IMR-90 (cell line): ENCODE data around the gene DPP6. TPM values are rescaled to one million over a fixed set of nuclear protein-coding genes. Genes with fewer than 3 reads are reported as not detected.

ENCODE experiments used
- ATAC-seq: fragments of 200-7000 bp; cut with Tn5 transposase; 2 replicates; pipeline ENCODE4 v1.9.1; 2020; ENCODE audit warnings: low read depth, mild to moderate bottlenecking, moderate library complexity
- BruUV-seq: library from RNA; stranded (reverse); fragments of 400-500 nt; replicated peaks from 2 replicates; lab custom pipeline; 2021; lab: Mats Ljungman, UMichigan
- CTCF ChIA-PET: fragments of 300-600 bp; formaldehyde crosslinking; extraction: SDS; loops from one replicate; lab custom pipeline; 2021; ENCODE audit warnings: antibody characterized with exemption; lab: Yijun Ruan, JAX
- POLR2A ChIA-PET: fragments of 300-600 bp; sonication (Branson Sonifier 250); formaldehyde crosslinking; loops from one replicate; lab custom pipeline; 2022; ENCODE audit warnings: antibody characterized with exemption; ENCODE audit not compliant: unreplicated experiment; lab: Charles Lee
- DNase-seq: peaks from one replicate; pipeline ENCODE4 v3.0.0; 2013
- H2AFZ ChIP-seq: replicated peaks from 2 replicates; pipeline ENCODE3; 2013; ENCODE audit warnings: low read length, mild to moderate bottlenecking; ENCODE audit not compliant: poor library complexity
- H2AK5ac ChIP-seq: 2 replicates; pipeline ENCODE4 v1.6.1; 2013; ENCODE audit warnings: low read depth, low read length, inconsistent platforms
- H2AK9ac ChIP-seq: replicated peaks from 2 replicates; pipeline ENCODE3; 2013; ENCODE audit warnings: mild to moderate bottlenecking, low read depth, low read length, moderate library complexity; ENCODE audit not compliant: poor library complexity
- H2BK120ac ChIP-seq: 2 replicates; pipeline ENCODE4 v1.6.1; 2013; ENCODE audit warnings: low read depth, low read length, inconsistent platforms
- H2BK15ac ChIP-seq: 3 replicates; pipeline ENCODE4 v1.6.1; 2013; ENCODE audit warnings: low read depth, low read length, inconsistent platforms
- H2BK20ac ChIP-seq: 2 replicates; pipeline ENCODE4 v1.6.1; 2013; ENCODE audit warnings: low read depth, mild to moderate bottlenecking, inconsistent platforms, low read length, moderate library complexity
- H2BK5ac ChIP-seq: 2 replicates; pipeline ENCODE4 v1.6.1; 2013; ENCODE audit warnings: mild to moderate bottlenecking, low read depth, low read length, inconsistent platforms; ENCODE audit not compliant: poor library complexity, severe bottlenecking
- H3K14ac ChIP-seq: replicated peaks from 2 replicates; pipeline ENCODE4 v1.6.1; 2013; ENCODE audit warnings: low read depth, low read length, inconsistent platforms
- H3K18ac ChIP-seq: 2 replicates; pipeline ENCODE4 v1.6.1; 2013; ENCODE audit warnings: low read depth, low read length, control low read depth
- H3K23ac ChIP-seq: 2 replicates; pipeline ENCODE4 v1.6.1; 2013; ENCODE audit warnings: low read depth, low read length, inconsistent platforms
- H3K27ac ChIP-seq: 2 replicates; pipeline ENCODE4 v1.5.1; 2013; ENCODE audit warnings: mild to moderate bottlenecking, control low read depth, low read length; ENCODE audit not compliant: insufficient read depth
- H3K27me3 ChIP-seq: 2 replicates; pipeline ENCODE4 v1.6.1; 2013; ENCODE audit warnings: low read length; ENCODE audit not compliant: control insufficient read depth, insufficient read depth
- H3K36me3 ChIP-seq: 2 replicates; pipeline ENCODE4 v1.6.1; 2013; ENCODE audit warnings: low read length, mixed read lengths; ENCODE audit not compliant: control insufficient read depth, insufficient read depth
- H3K4ac ChIP-seq: 2 replicates; pipeline ENCODE4 v1.6.1; 2013; ENCODE audit warnings: low read depth, low read length, inconsistent platforms
- H3K4me1 ChIP-seq: 2 replicates; pipeline ENCODE4 v1.6.1; 2013; ENCODE audit warnings: low read length, mixed read lengths; ENCODE audit not compliant: control insufficient read depth, insufficient read depth
- H3K4me2 ChIP-seq: 2 replicates; pipeline ENCODE4 v1.6.1; 2013; ENCODE audit warnings: low read depth, mild to moderate bottlenecking, control low read depth, low read length, moderate library complexity
- H3K4me3 ChIP-seq: 2 replicates; pipeline ENCODE4 v1.5.1; 2013; ENCODE audit warnings: low read depth, mild to moderate bottlenecking, control low read depth, low read length, moderate library complexity; ENCODE audit not compliant: insufficient read depth
- H3K56ac ChIP-seq: 2 replicates; pipeline ENCODE4 v1.6.1; 2013; ENCODE audit warnings: low read length, inconsistent platforms; ENCODE audit not compliant: insufficient read depth; ENCODE audit errors: extremely low read depth
- H3K79me1 ChIP-seq, 2 experiments: 2 replicates each; pipeline ENCODE4 v1.6.1; 2013; ENCODE audit warnings: low read length in 2 of 2, inconsistent platforms in 1 of 2, low read depth in 1 of 2
- H3K9ac ChIP-seq: 2 replicates; pipeline ENCODE4 v1.6.1; 2013; ENCODE audit warnings: low read depth, low read length, control low read depth
- H3K9me1 ChIP-seq: 2 replicates; pipeline ENCODE4 v1.6.1; 2013; ENCODE audit warnings: low read length, inconsistent platforms; ENCODE audit not compliant: insufficient read depth
- H3K9me3 ChIP-seq: 2 replicates; pipeline ENCODE4 v1.6.1; 2013; ENCODE audit warnings: low read length; ENCODE audit not compliant: control insufficient read depth, insufficient read depth
- H4K20me1 ChIP-seq: 2 replicates; pipeline ENCODE4 v1.6.1; 2013; ENCODE audit warnings: low read length, inconsistent platforms; ENCODE audit not compliant: insufficient read depth
- H4K5ac ChIP-seq: 2 replicates; pipeline ENCODE4 v1.6.1; 2013; ENCODE audit warnings: mild to moderate bottlenecking, low read depth, low read length, control low read depth
- H4K8ac ChIP-seq, 2 experiments: 2 replicates each; pipeline ENCODE4 v1.6.1; 2013; ENCODE audit warnings: low read depth in 2 of 2, low read length in 2 of 2, control low read depth in 1 of 2, inconsistent platforms in 1 of 2
- H4K91ac ChIP-seq: 2 replicates; pipeline ENCODE4 v1.6.1; 2013; ENCODE audit warnings: low read depth, low read length, inconsistent platforms; ENCODE audit not compliant: insufficient read depth
- BHLHE40 ChIP-seq: fragments of 150-350 bp; IDR thresholded peaks from 2 replicates; pipeline ENCODE4 v1.6.1; 2016; ENCODE audit warnings: mild to moderate bottlenecking, low read depth, low read length
- CEBPB ChIP-seq: IDR thresholded peaks from 2 replicates; pipeline ENCODE4 v1.6.1; 2012; ENCODE audit warnings: low read depth, low read length, improper control_type of control experiment
- CHD1 ChIP-seq: IDR thresholded peaks from 2 replicates; pipeline ENCODE4 v1.6.1; 2012; ENCODE audit warnings: low read depth, low read length, improper control_type of control experiment
- CTCF ChIP-seq: conservative IDR thresholded peaks from 2 replicates; pipeline ENCODE4 v1.5.1; 2012; ENCODE audit warnings: mild to moderate bottlenecking, low read depth, low read length, improper control_type of control experiment
- ELK1 ChIP-seq: fragments of 150-350 bp; IDR thresholded peaks from 2 replicates; pipeline ENCODE4 v1.6.1; 2016; ENCODE audit warnings: low read depth, mild to moderate bottlenecking, low read length, moderate library complexity, borderline replicate concordance
- FOS ChIP-seq: fragments of 150-350 bp; IDR thresholded peaks from 2 replicates; pipeline ENCODE4 v1.6.1; 2016; ENCODE audit warnings: low read depth, low read length
- MAFK ChIP-seq: IDR thresholded peaks from 2 replicates; pipeline ENCODE4 v1.6.1; 2012; ENCODE audit warnings: low read depth, low read length, improper control_type of control experiment
- MAZ ChIP-seq: IDR thresholded peaks from 2 replicates; pipeline ENCODE4 v1.6.1; 2012; ENCODE audit warnings: low read depth, mild to moderate bottlenecking, low read length, improper control_type of control experiment, moderate library complexity, borderline replicate concordance
- MXI1 ChIP-seq: IDR thresholded peaks from 2 replicates; pipeline ENCODE4 v1.6.1; 2012; ENCODE audit warnings: low read depth, mild to moderate bottlenecking, low read length, moderate library complexity, borderline replicate concordance
- NFE2L2 ChIP-seq: fragments of 150-350 bp; IDR thresholded peaks from 2 replicates; pipeline ENCODE4 v1.6.1; 2016; ENCODE audit warnings: low read depth, mild to moderate bottlenecking, low read length
- POLR2A ChIP-seq: IDR thresholded peaks from 2 replicates; pipeline ENCODE4 v1.6.1; 2012; ENCODE audit warnings: mild to moderate bottlenecking, low read depth, low read length
- RAD21 ChIP-seq: IDR thresholded peaks from 2 replicates; pipeline ENCODE4 v1.6.1; 2012; ENCODE audit warnings: low read length, improper control_type of control experiment
- RCOR1 ChIP-seq: IDR thresholded peaks from 2 replicates; pipeline ENCODE4 v1.6.1; 2012; ENCODE audit warnings: mild to moderate bottlenecking, low read length, improper control_type of control experiment; ENCODE audit not compliant: insufficient replicate concordance
- RFX5 ChIP-seq: IDR thresholded peaks from 2 replicates; pipeline ENCODE4 v1.8.0; 2012; ENCODE audit warnings: low read depth, mild to moderate bottlenecking, low read length, moderate library complexity
- SMC3 ChIP-seq: fragments of 150-350 bp; IDR thresholded peaks from 2 replicates; pipeline ENCODE4 v1.6.1; 2016; ENCODE audit warnings: low read depth, mild to moderate bottlenecking, antibody characterized with exemption, low read length, moderate library complexity
- USF2 ChIP-seq: fragments of 150-350 bp; IDR thresholded peaks from 2 replicates; pipeline ENCODE4 v1.6.1; 2017; ENCODE audit warnings: mild to moderate bottlenecking, antibody characterized with exemption, low read length, low read depth
- WGBS, 2 experiments: methylation state at CpG; one replicate each; pipeline versions ENCODE4 v1.1.5 to v1.1.7; 2013; ENCODE audit warnings: missing lambda C conversion rate in 2 of 2; ENCODE audit not compliant: insufficient read length in 1 of 2; ENCODE audit errors: extremely low coverage in 2 of 2; 5-methylcytosine and 5-hydroxymethylcytosine counted together
- dilution Hi-C: fragments of 300-500 bp; cut with HindIII; formaldehyde crosslinking; loops from one replicate; pipeline ENCODE4 v1.14.3; 2018; ENCODE audit warnings: low sequenced_read_pairs; ENCODE audit not compliant: unreplicated experiment
- in situ Hi-C: fragments of 300-500 bp; cut with MboI; formaldehyde crosslinking; loops from 3 replicates; pipeline ENCODE4 v1.14.3; 2019; ENCODE audit warnings: low sequenced_read_pairs, inconsistent platforms, mixed read lengths
- intact Hi-C: fragments of 100-400 bp; cut with micrococcal nuclease; formaldehyde crosslinking; loops from 2 replicates; pipeline ENCODE4 v1.10.0; 2022
- polyA plus RNA-seq, 3 experiments: library from polyadenylated mRNA; depleted of rRNA; stranded (reverse); fragments of >200 nt; gene quantifications; 2 replicates each; pipeline ENCODE4 v1.2.3, GENCODE V29; 2012; ENCODE audit warnings: low replicate concordance in 1 of 3
- total RNA-seq: library from RNA; depleted of rRNA; stranded (reverse); fragments of >200 nt; gene quantifications from 2 replicates; pipeline ENCODE4 v1.2.3, GENCODE V29; 2012

The DPP6 gene
- total and polyA plus RNA-seq, 2 of the 4 experiments (the other 2 are of a cell fraction) = not detected

- DNase-seq (no peak), ATAC-seq (no peak)
- in situ Hi-C loops = no loop called here
- Histone ChIP-seq H3K4me2 (no peak overlapping the region), H3K14ac (no peak overlapping the region), H2BK5ac (no peak overlapping the region), H2BK15ac (no peak overlapping the region), H2AFZ (no peak overlapping the region), H2AK9ac (no peak overlapping the region), H3K4me3 (no peak overlapping the region), H3K27me3 (no peaks in the 10 kb centered on the region), H4K91ac (no peak overlapping the region), H4K20me1 (no peaks in the 10 kb centered on the region), H4K5ac (no peak overlapping the region), H3K56ac (no peak overlapping the region), H3K18ac (no peak overlapping the region), H3K23ac (no peak overlapping the region), H3K36me3 (no peaks in the 10 kb centered on the region), H2AK5ac (no peak overlapping the region), H2BK120ac (no peak overlapping the region), H3K79me1 (no peaks in the 10 kb centered on the region), H3K9me3 (peaks cover 16% of the 10 kb centered on the region; the same call in 1 of the 2 replicates), H2BK20ac (no peak overlapping the region), H3K9me1 (no peaks in the 10 kb centered on the region), H4K8ac (no peak overlapping the region), H3K4ac (no peak overlapping the region), H3K9ac (no peak overlapping the region), H3K27ac (no peak overlapping the region), H3K4me1 (no peaks in the 10 kb centered on the region)
- dilution Hi-C loops = no loop called here
- ChIA-PET CTCF (no interaction called here), POLR2A (no interaction called here)
- no CpG with 5 or more reads among the region's 5 CpGs for WGBS, 2 experiments
- no TSS peak for BruUV-seq
- intact Hi-C loops = no loop called here
- TF ChIP-seq BHLHE40 (no peak), POLR2A (no peak), CTCF (no peak), ELK1 (no peak), FOS (no peak), RFX5 (no peak), CHD1 (no peak), RCOR1 (no peak), MAFK (no peak), MAZ (no peak), USF2 (no peak), SMC3 (no peak), MXI1 (no peak), RAD21 (no peak), CEBPB (no peak), NFE2L2 (no peak)
These were observed 575.6 kb downstream of the DPP6 start for GRCh38 chr7:154627646-154628290.
